Measurements from ENCODE around the gene PTPRK. TPM values are rescaled to one million over a fixed set of nuclear protein-coding genes. Genes with fewer than 3 reads are reported as not detected.

Gene PTPRK
- total and polyA plus RNA-seq, 2 donors (not counting 1 experiment from before 2014, with no cell fraction given): 16.2 to 18.7 TPM

- Histone ChIP-seq H3K4me1 (ENCODE audit: control insufficient read depth in 2 of 2, insufficient read depth in 2 of 2, low read length in 2 of 2) (no peaks in the 10 kb centered on the region), H3K9me3 (ENCODE audit: control extremely low read depth in 1 of 3, control insufficient read depth in 2 of 3, insufficient read depth in 1 of 3, low read length in 2 of 3) (no peaks in the 10 kb centered on the region), H3K36me3 (replicated peaks in 1 of 2; ENCODE audit: control extremely low read depth in 1 of 2, control insufficient read depth in 1 of 2, extremely low read depth in 1 of 2, insufficient read depth in 2 of 2, low read length in 1 of 2) (no peaks in the 10 kb centered on the region), H2AFZ (ENCODE audit: insufficient read depth, low read depth, low read length, poor library complexity, severe bottlenecking) (no peak overlapping the region), H3K4me2 (replicated peaks; ENCODE audit: low read depth, low read length, poor library complexity, severe bottlenecking) (no peak overlapping the region), H3K27me3 (replicated peaks in 1 of 4; ENCODE audit: control extremely low read depth in 1 of 4, control insufficient read depth in 3 of 4, insufficient read depth in 4 of 4, low read length in 3 of 4) (no peaks in the 10 kb centered on the region), H3K79me2 (ENCODE audit: control insufficient read depth, insufficient read depth, low read length) (no peaks in the 10 kb centered on the region), H4K20me1 (ENCODE audit: control insufficient read depth, insufficient read depth, low read length, poor library complexity, severe bottlenecking) (no peaks in the 10 kb centered on the region), H3K4me3 (ENCODE audit: control extremely low read depth in 1 of 5, extremely low read depth in 1 of 5, insufficient read depth in 1 of 5, low read depth in 2 of 5, low read length in 4 of 5) (no peak overlapping the region), H3K9ac (ENCODE audit: low read length) (no peak overlapping the region), H3K27ac (ENCODE audit: low read length in 2 of 2) (no peak overlapping the region)
- POLR2A ChIA-PET: no interaction called here
- DNase-seq (no peak), ATAC-seq (ENCODE audit: low read depth) (no peak)
- CTCF ChIA-PET: no interaction called here
- Mint-ChIP-seq H3K9me3 (ENCODE audit: insufficient read depth) (no peaks in the 10 kb centered on the region), H3K4me1 (no peaks in the 10 kb centered on the region), H3K27ac (no peak overlapping the region), H3K4me3 (no peak overlapping the region), H3K27me3 (no peaks in the 10 kb centered on the region)
- TF ChIP-seq, protein P1, sequence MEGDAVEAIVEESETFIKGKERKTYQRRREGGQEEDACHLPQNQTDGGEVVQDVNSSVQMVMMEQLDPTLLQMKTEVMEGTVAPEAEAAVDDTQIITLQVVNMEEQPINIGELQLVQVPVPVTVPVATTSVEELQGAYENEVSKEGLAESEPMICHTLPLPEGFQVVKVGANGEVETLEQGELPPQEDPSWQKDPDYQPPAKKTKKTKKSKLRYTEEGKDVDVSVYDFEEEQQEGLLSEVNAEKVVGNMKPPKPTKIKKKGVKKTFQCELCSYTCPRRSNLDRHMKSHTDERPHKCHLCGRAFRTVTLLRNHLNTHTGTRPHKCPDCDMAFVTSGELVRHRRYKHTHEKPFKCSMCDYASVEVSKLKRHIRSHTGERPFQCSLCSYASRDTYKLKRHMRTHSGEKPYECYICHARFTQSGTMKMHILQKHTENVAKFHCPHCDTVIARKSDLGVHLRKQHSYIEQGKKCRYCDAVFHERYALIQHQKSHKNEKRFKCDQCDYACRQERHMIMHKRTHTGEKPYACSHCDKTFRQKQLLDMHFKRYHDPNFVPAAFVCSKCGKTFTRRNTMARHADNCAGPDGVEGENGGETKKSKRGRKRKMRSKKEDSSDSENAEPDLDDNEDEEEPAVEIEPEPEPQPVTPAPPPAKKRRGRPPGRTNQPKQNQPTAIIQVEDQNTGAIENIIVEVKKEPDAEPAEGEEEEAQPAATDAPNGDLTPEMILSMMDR (IDR thresholded peaks at IDR 0.05): no peak
- intact Hi-C loops (cut with micrococcal nuclease): no loop called here
- WGBS (ENCODE audit: insufficient coverage): no CpG with 5 or more reads among the region's 4 CpGs
These were observed 130.4 kb downstream of the PTPRK start for GRCh38 chr6:128389820-128390534.

DNA sequence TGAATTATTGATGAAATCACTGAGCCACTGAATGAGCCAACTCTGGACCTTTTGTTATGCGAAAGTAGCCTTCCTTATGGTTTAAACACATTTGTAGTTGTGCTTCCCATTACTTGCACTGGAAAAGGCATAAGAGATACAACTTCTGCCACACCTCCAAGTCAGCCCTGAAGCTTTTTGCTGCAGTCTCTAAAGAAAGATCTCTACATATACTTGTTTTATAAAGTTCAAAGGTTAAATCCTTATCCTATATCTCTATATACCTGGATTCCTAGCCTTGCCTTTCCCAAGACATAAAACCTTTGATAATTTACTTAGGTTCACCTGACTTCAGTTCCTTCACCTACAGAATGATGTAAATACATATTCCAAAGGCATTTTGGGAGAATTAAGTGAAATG lies 132.0 kb downstream of the PTPRK start:
- ATAC-seq (ENCODE audit: low read depth): no peak
- intact Hi-C loops (cut with micrococcal nuclease): no loop called here
- CTCF ChIA-PET: interaction anchor here (1.0 kb wide), 1 partner anchor 10 kb away, joined by 4 read pairs; no protein-coding TSS in a partner anchor

More for the DNA sequence above, 132.0 kb downstream of the PTPRK start:
- no peak overlapping the region for H2AFZ ChIP-seq (ENCODE audit: insufficient read depth, low read depth, low read length, poor library complexity, severe bottlenecking)
- Mint-ChIP-seq H3K9me3 (ENCODE audit: insufficient read depth) (no peaks in the 10 kb centered on the region), H3K27ac (no peak overlapping the region), H3K4me3 (no peak overlapping the region), H3K4me1 (no peaks in the 10 kb centered on the region), H3K27me3 (no peaks in the 10 kb centered on the region)
- POLR2A ChIA-PET: no interaction called here
- no peaks in the 10 kb centered on the region for H3K36me3 ChIP-seq (replicated peaks in 1 of 2; ENCODE audit: control extremely low read depth in 1 of 2, control insufficient read depth in 1 of 2, extremely low read depth in 1 of 2, insufficient read depth in 2 of 2, low read length in 1 of 2)
- no peak for DNase-seq
- H3K9me3 ChIP-seq (ENCODE audit: control extremely low read depth in 1 of 3, control insufficient read depth in 2 of 3, insufficient read depth in 1 of 3, low read length in 2 of 3): no peaks in the 10 kb centered on the region
- no peak overlapping the region for H3K9ac ChIP-seq (ENCODE audit: low read length)
- H3K4me2 ChIP-seq (replicated peaks; ENCODE audit: low read depth, low read length, poor library complexity, severe bottlenecking): no peak overlapping the region
- no peaks in the 10 kb centered on the region for H3K4me1 ChIP-seq (ENCODE audit: control insufficient read depth in 2 of 2, insufficient read depth in 2 of 2, low read length in 2 of 2)
- TF ChIP-seq, protein P1 (IDR thresholded peaks at IDR 0.05): no peak
- H3K27me3 ChIP-seq (replicated peaks in 1 of 4; ENCODE audit: control extremely low read depth in 1 of 4, control insufficient read depth in 3 of 4, insufficient read depth in 4 of 4, low read length in 3 of 4): no peaks in the 10 kb centered on the region
- no peaks in the 10 kb centered on the region for H4K20me1 ChIP-seq (ENCODE audit: control insufficient read depth, insufficient read depth, low read length, poor library complexity, severe bottlenecking)
- H3K4me3 ChIP-seq (ENCODE audit: control extremely low read depth in 1 of 5, extremely low read depth in 1 of 5, insufficient read depth in 1 of 5, low read depth in 2 of 5, low read length in 4 of 5): no peak overlapping the region
- H3K27ac ChIP-seq (ENCODE audit: low read length in 2 of 2): no peak overlapping the region
- H3K79me2 ChIP-seq (ENCODE audit: control insufficient read depth, insufficient read depth, low read length): no peaks in the 10 kb centered on the region
- no CpG with 5 or more reads among the region's 1 CpG for WGBS (ENCODE audit: insufficient coverage)
